Transverse colon (tissue), 4 donors: ENCODE data around the gene KNSTRN.

Source experiments
- CTCF ChIP-seq, 5 experiments: fragments of 200-600 bp in 3 of 5; fragments of 450-650 bp in 2 of 5; sonication (generic) in 3 of 5; IDR thresholded peaks; 1 replicate in 2 of 5; 2 replicates in 3 of 5; pipeline ENCODE4 v1.5.1; 2016 to 2017; ENCODE audit warnings: antibody characterized with exemption in 5 of 5, inconsistent platforms in 3 of 5, mild to moderate bottlenecking in 2 of 5, moderate library complexity in 1 of 5
- EP300 ChIP-seq: sonication (generic); formaldehyde crosslinking; IDR thresholded peaks from one replicate; pipeline ENCODE4 v1.6.1; 2017; ENCODE audit warnings: antibody characterized with exemption, low read depth
- POLR2AphosphoS5 ChIP-seq, 3 donors: sonication (generic); formaldehyde crosslinking; IDR thresholded peaks; one replicate each; pipeline ENCODE4 v1.6.1; 2016; ENCODE audit warnings: antibody characterized with exemption in 3 of 3

DNA sequence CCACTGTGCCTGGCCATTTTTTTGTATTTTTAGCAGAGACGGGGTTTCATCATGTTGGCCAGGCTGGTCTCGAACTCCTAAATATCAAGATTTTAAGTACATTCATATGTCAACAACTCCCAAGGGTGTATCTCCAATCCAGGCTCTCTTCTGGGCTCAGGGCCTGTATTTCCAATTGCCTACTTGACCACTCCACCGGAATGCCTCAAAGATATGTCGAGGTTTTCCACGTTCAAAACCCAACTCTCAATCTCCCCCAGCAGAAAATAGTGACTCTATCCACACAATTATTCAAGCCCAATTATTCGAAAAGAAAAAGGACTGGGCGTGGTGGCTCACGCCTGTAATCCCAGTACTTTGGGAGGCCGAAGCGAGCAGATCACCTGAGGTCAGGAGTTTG, 1.9 kb upstream of the KNSTRN start:
- no peak for TF ChIP-seq CTCF (IDR thresholded peaks at IDR 0.05)
- TF ChIP-seq EP300: no peak
- no peak for TF ChIP-seq POLR2AphosphoS5 (IDR thresholded peaks at IDR 0.05)
